HG02588 (cell line): Measurements from ENCODE around the gene GLT8D2.

ENCODE experiments used
- ATAC-seq: cut with Tn5 transposase; IDR thresholded peaks from one replicate; pipeline ENCODE4 v1.9.1; 2021; ENCODE audit warnings: mild to moderate bottlenecking, moderate library complexity; ENCODE audit not compliant: unreplicated experiment

GLT8D2 gene

DNA sequence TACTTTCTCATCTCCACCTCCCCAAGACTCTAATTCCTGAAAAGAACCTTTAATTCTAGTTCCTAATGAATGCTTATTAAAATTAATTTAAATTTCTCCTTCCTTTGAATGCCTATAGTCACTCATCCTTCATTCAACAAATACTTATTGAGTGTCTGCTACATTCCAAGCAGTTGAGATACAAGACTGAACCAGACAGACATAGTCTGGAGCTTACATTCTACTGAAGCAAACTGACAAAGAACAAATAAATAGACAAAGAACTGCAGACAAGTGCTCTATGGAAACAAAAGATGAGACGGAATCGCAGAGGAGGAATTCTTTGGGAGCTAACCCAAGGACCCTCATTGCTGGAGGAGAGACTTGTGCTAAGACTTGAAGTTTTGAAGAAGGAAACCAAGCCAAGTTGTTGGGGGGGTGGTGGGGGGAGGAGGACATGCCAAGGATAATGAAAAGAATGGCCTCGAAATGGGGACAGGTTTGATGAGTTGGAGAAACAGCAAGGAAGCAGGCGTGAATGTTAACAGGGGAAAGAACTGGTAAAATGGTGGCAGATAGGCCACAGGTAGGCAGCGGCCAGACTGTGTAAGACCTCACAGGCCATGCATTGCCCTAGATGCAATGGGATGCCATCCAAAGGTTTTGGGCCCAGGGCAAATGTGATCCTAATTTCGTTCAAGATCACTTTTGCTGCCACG is 94.0 kb downstream of the GLT8D2 start:
- ATAC-seq = no peak

DNA sequence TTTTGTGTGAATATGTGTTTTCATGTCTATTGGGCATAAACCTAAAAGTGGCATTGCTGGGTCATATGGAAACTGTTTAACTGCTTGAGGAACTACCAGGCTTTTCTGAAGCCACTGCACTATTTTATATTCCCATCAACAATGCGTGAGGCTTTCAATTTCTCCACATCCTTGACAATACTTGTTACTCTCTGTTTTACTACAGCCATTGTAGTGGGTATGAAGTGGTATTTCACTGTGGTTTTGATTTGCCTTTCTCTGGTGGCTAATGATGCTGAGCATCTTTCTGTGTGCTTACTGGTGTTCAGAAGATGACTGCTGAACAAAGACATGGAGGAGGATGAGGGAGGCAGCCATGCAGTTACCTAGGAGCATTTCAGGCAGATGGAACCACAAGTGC is 97.5 kb downstream of the GLT8D2 start:
- ATAC-seq = no peak

DNA sequence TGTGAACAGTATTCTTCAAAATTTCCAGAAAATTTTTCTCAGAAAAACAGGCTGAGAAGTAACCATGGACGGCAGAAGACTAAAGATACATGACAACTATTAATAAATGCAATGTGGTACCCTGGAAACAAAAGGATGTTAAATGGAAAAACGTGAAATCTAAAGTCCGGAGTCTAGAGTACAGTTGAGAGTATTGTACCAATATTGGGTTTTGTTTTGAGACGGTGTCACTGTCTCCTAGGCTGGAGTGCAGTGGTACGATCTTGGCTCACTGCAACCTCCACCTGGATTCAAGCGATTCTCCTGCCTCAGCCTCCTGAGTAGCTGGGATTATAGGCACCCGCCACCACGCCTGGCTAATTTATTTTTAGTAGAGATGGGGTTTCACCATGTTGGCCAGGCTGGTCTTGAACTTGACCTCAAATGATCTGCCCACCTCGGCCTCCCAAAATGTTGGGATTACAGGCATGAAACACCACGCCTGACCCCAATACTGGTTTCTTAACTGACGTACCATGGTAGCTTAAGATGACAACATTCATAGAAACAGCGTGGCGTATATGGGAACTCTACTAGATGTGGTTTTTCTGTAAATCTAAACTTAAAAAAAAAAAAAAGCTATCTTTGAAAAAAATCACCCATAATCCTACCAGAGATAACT is 101.1 kb downstream of the GLT8D2 start:
- ATAC-seq = no peak

DNA sequence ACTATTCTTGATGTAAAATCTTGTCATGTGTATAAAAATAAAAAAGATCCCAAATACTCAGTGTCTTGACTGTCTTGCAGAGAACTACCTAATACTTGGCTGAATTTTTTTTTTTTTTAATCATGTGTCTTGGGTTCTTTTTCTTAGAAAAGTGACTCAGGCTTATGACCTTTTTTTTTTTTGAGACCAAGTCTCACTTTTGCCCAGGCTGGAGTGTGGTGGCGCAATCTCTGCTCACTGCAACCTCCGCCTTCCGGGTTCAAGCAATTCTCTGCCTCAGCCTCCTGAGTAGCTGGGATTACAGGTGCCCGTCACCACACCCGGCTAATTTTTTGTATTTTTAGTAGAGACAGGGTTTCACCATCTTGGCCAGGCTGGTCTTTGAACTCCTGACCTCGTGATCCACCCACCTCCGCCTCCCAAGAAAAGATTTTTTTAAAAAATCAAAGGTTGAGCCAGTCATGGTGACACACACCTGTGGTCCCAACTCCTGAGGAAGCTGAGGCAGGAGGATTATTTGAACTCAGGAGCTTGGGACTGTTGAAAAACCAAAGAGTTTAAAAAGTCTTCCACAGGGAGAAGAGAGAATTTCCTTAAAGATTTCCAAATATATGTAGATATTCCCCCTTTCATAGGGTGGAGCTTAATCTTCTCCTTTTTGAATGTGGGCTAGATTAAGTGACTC is 102.0 kb downstream of the GLT8D2 start:
- no peak for ATAC-seq

DNA sequence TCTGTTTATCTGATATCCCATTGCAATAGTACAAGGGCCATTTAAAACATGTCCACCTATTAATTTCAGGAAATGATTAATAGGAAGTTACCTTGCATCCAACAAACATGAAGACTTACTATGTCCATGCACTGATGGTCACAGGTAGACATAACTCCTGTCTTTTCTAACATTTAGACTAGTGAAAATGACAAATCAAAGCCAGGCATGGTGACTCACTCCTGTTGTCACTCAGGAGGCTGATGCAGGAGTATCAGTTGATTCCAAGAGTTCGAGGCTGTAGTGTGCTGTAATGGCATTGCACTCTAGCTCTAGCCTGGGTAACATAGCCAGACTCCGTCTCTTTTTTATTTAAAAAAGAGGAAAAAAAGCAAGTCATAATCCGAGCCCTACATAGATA is 105.0 kb downstream of the GLT8D2 start:
- ATAC-seq = no peak
